GM21737 (cell line): ENCODE measurements around the gene CD34.

ENCODE experiments used
- ATAC-seq: cut with Tn5 transposase; IDR thresholded peaks from one replicate; pipeline ENCODE4 v1.9.1; 2021; ENCODE audit warnings: mild to moderate bottlenecking, moderate library complexity; ENCODE audit not compliant: unreplicated experiment

The CD34 gene

GRCh38 chr1:207901041-207901653 is 9.8 kb downstream of the CD34 start:
- ATAC-seq = no peak

GRCh38 chr1:207898836-207899235 is 12.1 kb downstream of the CD34 start:
- no peak for ATAC-seq

GRCh38 chr1:207898260-207898659 is 12.7 kb downstream of the CD34 start:
- ATAC-seq = no peak

- no peak for ATAC-seq
Measured at GRCh38 chr1:207897188-207897587, 13.7 kb downstream of the CD34 start.

GRCh38 chr1:207896547-207896946 is 14.4 kb downstream of the CD34 start:
- ATAC-seq = no peak

- ATAC-seq = no peak
Measured at GRCh38 chr1:207894704-207895103, 16.2 kb downstream of the CD34 start.

- no peak for ATAC-seq
Measured at GRCh38 chr1:207893737-207894582, 17.0 kb downstream of the CD34 start.

GRCh38 chr1:207892764-207893163 is 18.2 kb downstream of the CD34 start:
- no peak for ATAC-seq

- no peak for ATAC-seq
Measured at GRCh38 chr1:207891148-207891547, 19.8 kb downstream of the CD34 start.

- ATAC-seq = no peak
Measured at GRCh38 chr1:207890136-207890738, 20.7 kb downstream of the CD34 start.

- ATAC-seq = no peak
Measured at GRCh38 chr1:207888652-207889051, 22.3 kb downstream of the CD34 start.

- ATAC-seq = no peak
Measured at GRCh38 chr1:207887542-207888201, 23.3 kb downstream of the CD34 start.

GRCh38 chr1:207886227-207886626 is 24.7 kb downstream of the CD34 start:
- ATAC-seq = no peak

- no peak for ATAC-seq
Measured at GRCh38 chr1:207885129-207886032, 25.5 kb downstream of the CD34 start.

- no peak for ATAC-seq
Measured at GRCh38 chr1:207884266-207885029, 26.5 kb downstream of the CD34 start.

- no peak for ATAC-seq
Measured at GRCh38 chr1:207883660-207884250, 27.2 kb downstream of the CD34 start.

- ATAC-seq = peak; percentile 60
Measured at GRCh38 chr1:207883104-207883651, 27.7 kb downstream of the CD34 start.

GRCh38 chr1:207882692-207883091 is 28.2 kb downstream of the CD34 start:
- peak; percentile 5 for ATAC-seq

GRCh38 chr1:207878939-207879338 is 32.0 kb downstream of the CD34 start:
- ATAC-seq = no peak
